Endometrial microvascular endothelial cells (primary cell): ENCODE measurements around the gene POLR2A. TPM values are rescaled to one million over a fixed set of nuclear protein-coding genes. Genes with fewer than 3 reads are reported as not detected.

ENCODE experiments used
- in situ Hi-C: cut with HindIII; loops from 2 replicates; pipeline ENCODE4 v1.10.0; 2017; ENCODE audit warnings: low sequenced_read_pairs, low pct_unique_long_range_greater_than_20kb; ENCODE audit errors: inconsistent ontology term
- total RNA-seq: library from RNA; depleted of rRNA; stranded (reverse); fragments of >200 nt; gene quantifications from one replicate; pipeline ENCODE4 v1.2.3, GENCODE V29; 2015; ENCODE audit errors: inconsistent ontology term

POLR2A gene
- total RNA-seq, 1 donor from 2014 or later = 40.6 TPM

GRCh38 chr17:7495906-7496434 is 11.8 kb downstream of the POLR2A start:
- in situ Hi-C loops = no loop called here

DNA sequence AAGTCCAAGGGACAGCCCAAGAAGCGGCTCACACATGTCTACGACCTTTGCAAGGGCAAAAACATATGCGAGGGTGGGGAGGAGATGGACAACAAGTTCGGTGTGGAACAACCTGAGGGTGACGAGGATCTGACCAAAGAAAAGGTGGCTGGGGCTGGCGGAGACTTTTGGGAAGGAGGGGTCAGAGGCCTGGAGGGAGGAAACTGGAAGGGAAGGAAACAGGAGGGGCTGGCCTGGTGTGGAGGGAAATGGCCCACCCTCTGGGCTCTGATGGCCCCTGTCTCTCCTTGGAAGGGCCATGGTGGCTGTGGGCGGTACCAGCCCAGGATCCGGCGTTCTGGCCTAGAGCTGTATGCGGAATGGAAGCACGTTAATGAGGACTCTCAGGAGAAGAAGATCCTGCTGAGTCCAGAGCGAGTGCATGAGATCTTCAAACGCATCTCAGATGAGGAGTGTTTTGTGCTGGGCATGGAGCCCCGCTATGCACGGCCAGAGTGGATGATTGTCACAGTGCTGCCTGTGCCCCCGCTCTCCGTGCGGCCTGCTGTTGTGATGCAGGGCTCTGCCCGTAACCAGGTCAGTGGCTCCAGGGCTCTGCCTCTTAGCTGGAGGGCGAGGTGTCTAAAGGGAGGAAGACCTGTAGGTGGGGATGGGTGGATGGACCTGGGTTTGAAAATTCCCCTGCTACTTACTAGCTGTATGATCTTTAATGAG is 12.5 kb downstream of the POLR2A start:
- in situ Hi-C loops = no loop called here

DNA sequence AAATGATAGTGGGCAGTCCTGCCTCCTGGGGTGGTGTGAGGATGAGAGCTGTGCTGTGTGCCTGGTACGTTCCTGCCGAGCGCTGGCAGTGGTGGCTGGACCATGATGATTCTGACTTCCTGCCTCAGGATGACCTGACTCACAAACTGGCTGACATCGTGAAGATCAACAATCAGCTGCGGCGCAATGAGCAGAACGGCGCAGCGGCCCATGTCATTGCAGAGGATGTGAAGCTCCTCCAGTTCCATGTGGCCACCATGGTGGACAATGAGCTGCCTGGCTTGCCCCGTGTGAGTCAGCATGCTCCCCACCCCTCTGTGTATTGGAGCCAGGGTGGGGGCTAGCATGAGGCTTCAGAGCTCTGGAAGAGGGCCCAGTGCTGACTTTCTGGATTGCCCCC is 13.1 kb downstream of the POLR2A start:
- in situ Hi-C loops = no loop called here

GRCh38 chr17:7497636-7498035 is 13.5 kb downstream of the POLR2A start:
- in situ Hi-C loops = no loop called here

- in situ Hi-C loops = no loop called here
Observed at GRCh38 chr17:7499161-7499560, 15.0 kb downstream of the POLR2A start.

GRCh38 chr17:7501729-7502128 is 17.6 kb downstream of the POLR2A start:
- in situ Hi-C loops = no loop called here

DNA sequence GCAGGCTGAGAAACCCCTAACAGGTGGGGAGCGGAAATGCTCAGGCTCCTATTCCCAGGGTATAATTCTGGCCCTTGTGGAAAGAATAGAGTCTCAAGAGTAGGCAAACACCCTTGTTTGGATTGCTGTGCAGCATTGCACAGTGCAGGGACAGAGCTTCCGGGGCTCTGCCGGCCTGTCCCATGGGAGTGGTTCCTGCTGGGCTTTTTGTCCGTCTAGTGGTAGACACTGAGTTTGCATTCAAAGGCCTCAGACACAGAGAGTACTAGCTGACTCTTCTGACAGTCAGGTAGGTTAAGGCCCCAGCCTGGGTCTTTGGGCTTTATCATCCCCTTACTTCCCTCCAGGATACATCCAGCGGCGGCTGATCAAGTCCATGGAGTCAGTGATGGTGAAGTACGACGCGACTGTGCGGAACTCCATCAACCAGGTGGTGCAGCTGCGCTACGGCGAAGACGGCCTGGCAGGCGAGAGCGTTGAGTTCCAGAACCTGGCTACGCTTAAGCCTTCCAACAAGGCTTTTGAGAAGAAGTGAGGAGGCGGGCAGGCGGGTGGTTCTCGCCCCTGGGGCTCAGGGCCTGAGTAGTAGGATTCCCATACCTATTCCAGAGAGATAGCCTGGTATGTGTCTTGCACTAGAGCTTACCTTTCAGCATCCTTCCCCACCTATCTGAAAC is 18.1 kb downstream of the POLR2A start:
- in situ Hi-C loops = no loop called here

DNA sequence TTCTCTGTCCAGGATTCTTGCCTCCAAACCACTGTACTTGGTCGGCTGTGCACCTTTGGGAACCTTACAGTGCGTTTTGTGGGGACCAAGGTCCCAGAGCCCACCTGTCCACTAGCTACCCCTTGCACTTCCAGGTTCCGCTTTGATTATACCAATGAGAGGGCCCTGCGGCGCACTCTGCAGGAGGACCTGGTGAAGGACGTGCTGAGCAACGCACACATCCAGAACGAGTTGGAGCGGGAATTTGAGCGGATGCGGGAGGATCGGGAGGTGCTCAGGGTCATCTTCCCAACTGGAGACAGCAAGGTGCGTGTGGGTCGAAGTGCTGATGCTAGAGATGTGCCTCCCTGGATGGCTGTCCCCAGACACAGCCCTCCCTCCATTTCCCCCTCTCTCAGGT is 18.8 kb downstream of the POLR2A start:
- in situ Hi-C loops = no loop called here

GRCh38 chr17:7503521-7503920 is 19.4 kb downstream of the POLR2A start:
- in situ Hi-C loops = no loop called here

DNA sequence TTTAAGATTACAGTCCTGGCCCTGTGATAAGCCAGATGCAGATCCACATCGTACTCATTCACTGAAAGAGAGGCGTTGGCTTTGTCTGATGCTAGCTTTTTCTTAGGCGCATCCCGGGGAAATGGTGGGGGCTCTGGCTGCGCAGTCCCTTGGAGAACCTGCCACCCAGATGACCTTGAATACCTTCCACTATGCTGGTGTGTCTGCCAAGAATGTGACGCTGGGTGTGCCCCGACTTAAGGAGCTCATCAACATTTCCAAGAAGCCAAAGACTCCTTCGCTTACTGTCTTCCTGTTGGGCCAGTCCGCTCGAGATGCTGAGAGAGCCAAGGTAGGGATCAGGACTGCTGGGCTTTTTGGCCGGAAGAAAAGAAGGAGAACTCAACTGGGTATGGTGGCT is 24.0 kb downstream of the POLR2A start:
- in situ Hi-C loops = no loop called here

DNA sequence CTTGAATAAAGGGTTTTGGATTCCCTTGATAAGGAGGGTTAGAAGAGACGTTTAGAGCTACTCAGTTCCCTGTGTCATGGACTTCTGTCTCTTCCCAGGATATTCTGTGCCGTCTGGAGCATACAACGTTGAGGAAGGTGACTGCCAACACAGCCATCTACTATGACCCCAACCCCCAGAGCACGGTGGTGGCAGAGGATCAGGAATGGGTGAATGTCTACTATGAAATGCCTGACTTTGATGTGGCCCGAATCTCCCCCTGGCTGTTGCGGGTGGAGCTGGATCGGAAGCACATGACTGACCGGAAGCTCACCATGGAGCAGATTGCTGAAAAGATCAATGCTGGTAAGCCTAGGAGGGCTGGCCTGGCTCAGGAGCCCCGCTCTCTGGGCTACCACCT is 24.7 kb downstream of the POLR2A start:
- in situ Hi-C loops = no loop called here

DNA sequence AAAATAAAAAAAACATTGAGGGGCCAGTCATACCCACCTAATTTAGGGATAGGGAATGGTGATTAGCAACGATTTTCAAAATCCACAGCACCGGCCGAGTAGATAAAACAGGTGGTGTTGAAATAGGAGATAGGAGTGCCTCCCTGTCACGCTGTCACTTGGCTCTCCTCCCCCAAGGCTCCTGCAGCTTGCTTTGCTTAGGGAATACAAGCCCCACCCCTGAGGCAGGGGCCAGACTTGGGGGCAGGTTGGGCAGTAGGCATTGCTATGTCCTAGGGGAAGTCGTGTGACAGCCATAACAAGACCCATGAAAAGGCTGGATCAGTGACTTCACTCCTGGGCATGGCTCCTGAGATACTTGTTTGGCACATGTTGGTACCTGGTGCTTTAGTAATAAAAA is 25.8 kb downstream of the POLR2A start:
- in situ Hi-C loops = no loop called here

GRCh38 chr17:7511108-7511507 is 26.9 kb downstream of the POLR2A start:
- in situ Hi-C loops = no loop called here

DNA sequence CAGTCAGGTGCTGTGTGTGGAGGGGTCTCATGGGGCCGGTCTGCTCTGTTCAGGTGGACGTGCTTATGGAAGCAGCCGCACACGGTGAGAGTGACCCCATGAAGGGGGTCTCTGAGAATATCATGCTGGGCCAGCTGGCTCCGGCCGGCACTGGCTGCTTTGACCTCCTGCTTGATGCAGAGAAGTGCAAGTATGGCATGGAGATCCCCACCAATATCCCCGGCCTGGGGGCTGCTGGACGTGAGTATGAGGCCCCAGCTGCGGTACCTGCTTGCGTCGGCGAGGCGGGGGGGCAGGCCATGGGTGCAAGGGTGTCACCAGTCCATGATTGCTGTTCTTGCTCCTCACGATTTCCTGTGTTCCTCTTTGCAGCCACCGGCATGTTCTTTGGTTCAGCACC is 27.9 kb downstream of the POLR2A start:
- in situ Hi-C loops = no loop called here

DNA sequence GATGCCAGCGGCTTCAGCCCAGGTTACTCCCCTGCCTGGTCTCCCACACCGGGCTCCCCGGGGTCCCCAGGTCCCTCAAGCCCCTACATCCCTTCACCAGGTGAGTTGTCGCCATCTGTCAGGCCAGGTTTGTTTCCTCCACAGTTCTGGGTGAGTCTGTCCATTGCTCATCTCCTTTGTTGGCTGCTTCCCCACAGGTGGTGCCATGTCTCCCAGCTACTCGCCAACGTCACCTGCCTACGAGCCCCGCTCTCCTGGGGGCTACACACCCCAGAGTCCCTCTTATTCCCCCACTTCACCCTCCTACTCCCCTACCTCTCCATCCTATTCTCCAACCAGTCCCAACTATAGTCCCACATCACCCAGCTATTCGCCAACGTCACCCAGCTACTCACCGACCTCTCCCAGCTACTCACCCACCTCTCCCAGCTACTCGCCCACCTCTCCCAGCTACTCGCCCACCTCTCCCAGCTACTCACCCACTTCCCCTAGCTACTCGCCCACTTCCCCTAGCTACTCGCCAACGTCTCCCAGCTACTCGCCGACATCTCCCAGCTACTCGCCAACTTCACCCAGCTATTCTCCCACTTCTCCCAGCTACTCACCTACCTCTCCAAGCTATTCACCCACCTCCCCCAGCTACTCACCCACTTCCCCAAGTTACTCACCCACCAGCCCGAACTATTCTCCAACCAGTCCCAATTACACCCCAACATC is 28.8 kb downstream of the POLR2A start:
- in situ Hi-C loops = no loop called here

DNA sequence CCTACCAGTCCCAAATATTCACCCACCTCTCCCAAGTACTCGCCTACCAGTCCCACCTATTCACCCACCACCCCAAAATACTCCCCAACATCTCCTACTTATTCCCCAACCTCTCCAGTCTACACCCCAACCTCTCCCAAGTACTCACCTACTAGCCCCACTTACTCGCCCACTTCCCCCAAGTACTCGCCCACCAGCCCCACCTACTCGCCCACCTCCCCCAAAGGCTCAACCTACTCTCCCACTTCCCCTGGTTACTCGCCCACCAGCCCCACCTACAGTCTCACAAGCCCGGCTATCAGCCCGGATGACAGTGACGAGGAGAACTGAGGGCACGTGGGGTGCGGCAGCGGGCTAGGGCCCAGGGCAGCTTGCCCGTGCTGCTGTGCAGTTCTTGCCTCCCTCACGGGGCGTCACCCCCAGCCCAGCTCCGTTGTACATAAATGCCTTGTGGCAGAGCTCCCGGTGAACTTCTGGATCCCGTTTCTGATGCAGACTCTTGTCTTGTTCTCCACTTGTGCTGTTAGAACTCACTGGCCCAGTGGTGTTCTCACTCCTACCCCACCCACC is 29.8 kb downstream of the POLR2A start:
- in situ Hi-C loops = no loop called here

- in situ Hi-C loops = no loop called here
Observed at GRCh38 chr17:7515911-7516610, 31.9 kb downstream of the POLR2A start.

DNA sequence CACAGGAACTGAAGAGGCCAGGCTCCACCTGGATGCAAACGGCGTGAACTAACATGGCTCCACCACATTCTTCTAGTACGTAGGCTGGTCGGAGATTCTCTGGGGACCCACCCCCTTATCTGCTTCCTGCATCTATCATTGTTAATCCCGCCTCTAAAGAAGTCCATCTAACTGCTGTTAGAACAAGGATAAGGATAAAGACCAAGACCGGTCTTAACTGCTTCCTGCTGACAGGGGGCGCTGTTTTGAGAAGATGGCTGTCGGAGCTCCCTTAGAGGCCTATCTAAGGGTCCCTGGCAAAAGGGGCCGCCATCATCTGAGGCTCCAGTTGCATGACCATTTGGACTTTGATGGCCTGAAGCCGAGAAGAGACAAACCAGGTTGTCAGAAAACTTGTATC is 38.9 kb downstream of the POLR2A start:
- in situ Hi-C loops = no loop called here

- in situ Hi-C loops = no loop called here
Observed at GRCh38 chr17:7528842-7529241, 44.7 kb downstream of the POLR2A start.
